Mesenchymal stem cell (in vitro differentiated cells and primary cell): ENCODE results near the gene TRIM37.
A peak's percentile ranks its signal among the peaks of the same experiment; 100 is the strongest.

Experiments
- DNase-seq: peaks from one replicate; pipeline ENCODE4 v3.0.0-alpha.2; 2013
- H2AFZ ChIP-seq: one replicate; pipeline ENCODE4 v1.6.1; 2013; ENCODE audit warnings: low read depth, mild to moderate bottlenecking, control low read depth, inconsistent platforms, low read length, moderate library complexity
- H2AK5ac ChIP-seq: 2 replicates; pipeline ENCODE4 v1.6.1; 2013; ENCODE audit warnings: low read length, moderate library complexity, mild to moderate bottlenecking, inconsistent platforms; ENCODE audit not compliant: severe bottlenecking
- H2BK120ac ChIP-seq: one replicate; pipeline ENCODE4 v1.6.1; 2013; ENCODE audit warnings: low read depth, mild to moderate bottlenecking, inconsistent platforms, low read length, moderate library complexity
- H2BK12ac ChIP-seq, 2 experiments: one replicate each; pipeline ENCODE4 v1.6.1; 2013; ENCODE audit warnings: inconsistent platforms in 2 of 2, low read length in 2 of 2, mild to moderate bottlenecking in 2 of 2, moderate library complexity in 2 of 2, control low read depth in 1 of 2
- H2BK15ac ChIP-seq: one replicate; pipeline ENCODE4 v1.6.1; 2013; ENCODE audit warnings: mild to moderate bottlenecking, low read depth, inconsistent platforms; ENCODE audit not compliant: poor library complexity, severe bottlenecking
- H2BK5ac ChIP-seq: 2 replicates; pipeline ENCODE4 v1.6.1; 2013; ENCODE audit warnings: low read depth, mild to moderate bottlenecking, low read length, control low read depth, inconsistent platforms; ENCODE audit not compliant: poor library complexity, severe bottlenecking
- H3K14ac ChIP-seq, 2 experiments: one replicate each; pipeline ENCODE4 v1.6.1; 2013; ENCODE audit warnings: inconsistent platforms in 2 of 2, low read length in 2 of 2, control low read depth in 1 of 2, mild to moderate bottlenecking in 1 of 2, moderate library complexity in 1 of 2
- H3K18ac ChIP-seq, 2 experiments: one replicate each; pipeline ENCODE4 v1.6.1; 2013; ENCODE audit warnings: inconsistent platforms in 2 of 2, low read length in 2 of 2, control low read depth in 1 of 2, low read depth in 1 of 2, mild to moderate bottlenecking in 1 of 2
- H3K23ac ChIP-seq, 2 experiments: one replicate each; pipeline ENCODE4 v1.6.1; 2013; ENCODE audit warnings: inconsistent platforms in 2 of 2, low read length in 2 of 2, mild to moderate bottlenecking in 2 of 2, moderate library complexity in 2 of 2, control low read depth in 1 of 2
- H3K27ac ChIP-seq: 2 replicates; pipeline ENCODE4 v1.5.1; 2013; ENCODE audit warnings: mild to moderate bottlenecking, moderate library complexity, low read length, control low read depth, inconsistent platforms; ENCODE audit not compliant: poor library complexity, severe bottlenecking
- H3K27me3 ChIP-seq, 2 experiments: 2 replicates each; pipeline versions ENCODE4 v1.6.1 to v1.7.0; 2013; ENCODE audit warnings: low read length in 2 of 2, mild to moderate bottlenecking in 2 of 2, moderate library complexity in 2 of 2, control low read depth in 1 of 2, inconsistent platforms in 1 of 2; ENCODE audit not compliant: control insufficient read depth in 1 of 2, insufficient read depth in 1 of 2
- H3K36me3 ChIP-seq, 2 experiments: 2 replicates each; pipeline versions ENCODE4 v1.6.1 to v1.7.0; 2013; ENCODE audit warnings: low read length in 2 of 2, control low read depth in 1 of 2, inconsistent platforms in 1 of 2, low read depth in 1 of 2, mild to moderate bottlenecking in 1 of 2; ENCODE audit not compliant: insufficient read depth in 2 of 2, control insufficient read depth in 1 of 2
- H3K4ac ChIP-seq, 2 experiments: one replicate each; pipeline ENCODE4 v1.6.1; 2013; ENCODE audit warnings: inconsistent platforms in 2 of 2, low read length in 2 of 2, mild to moderate bottlenecking in 2 of 2, moderate library complexity in 2 of 2, control low read depth in 1 of 2, low read depth in 1 of 2
- H3K4me1 ChIP-seq: 2 replicates; pipeline ENCODE4 v1.6.1; 2013; ENCODE audit warnings: low read depth, low read length, control low read depth; ENCODE audit not compliant: control insufficient read depth, insufficient read depth
- H3K4me2 ChIP-seq: 2 replicates; pipeline ENCODE4 v1.6.1; 2013; ENCODE audit warnings: low read length, mild to moderate bottlenecking, inconsistent platforms; ENCODE audit not compliant: poor library complexity, severe bottlenecking
- H3K4me3 ChIP-seq, 2 experiments: 2 replicates each; pipeline versions ENCODE4 v1.5.1 to v1.7.0; 2013; ENCODE audit warnings: low read length in 2 of 2, mild to moderate bottlenecking in 2 of 2, control low read depth in 1 of 2, low read depth in 1 of 2; ENCODE audit not compliant: insufficient read depth in 1 of 2
- H3K79me1 ChIP-seq: replicated peaks from 2 replicates; pipeline ENCODE4 v1.6.1; 2013; ENCODE audit warnings: mild to moderate bottlenecking, control low read depth, low read length, inconsistent platforms; ENCODE audit not compliant: poor library complexity, severe bottlenecking
- H3K9ac ChIP-seq: 2 replicates; pipeline ENCODE4 v1.7.0; 2013; ENCODE audit warnings: mild to moderate bottlenecking, low read length, moderate library complexity
- H3K9me3 ChIP-seq: 2 replicates; pipeline ENCODE4 v1.7.0; 2013; ENCODE audit warnings: mild to moderate bottlenecking, low read length; ENCODE audit not compliant: control insufficient read depth
- H4K8ac ChIP-seq: one replicate; pipeline ENCODE4 v1.6.1; 2013; ENCODE audit warnings: inconsistent platforms, mild to moderate bottlenecking, low read length, moderate library complexity
- H4K91ac ChIP-seq: one replicate; pipeline ENCODE4 v1.6.1; 2013; ENCODE audit warnings: mild to moderate bottlenecking, low read length, inconsistent platforms
- WGBS: methylation state at CpG from one replicate; pipeline ENCODE4 v1.1.7; 2013; ENCODE audit warnings: mixed read lengths; 5-methylcytosine and 5-hydroxymethylcytosine counted together

Gene TRIM37

GRCh38 chr17:59030811-59031210 is 75.9 kb downstream of the TRIM37 start:
- no peak overlapping the region for H3K14ac ChIP-seq
- H2BK15ac ChIP-seq = no peak overlapping the region
- H3K4ac ChIP-seq = no peak overlapping the region
- WGBS = 100% methylated on average over 1 of the region's 1 CpG
- no peaks in the 10 kb centered on the region for H3K4me1 ChIP-seq
- no peak overlapping the region for H3K23ac ChIP-seq
- no peak for DNase-seq
- no peak overlapping the region for H2BK12ac ChIP-seq
- no peaks in the 10 kb centered on the region for H3K9me3 ChIP-seq
- no peak overlapping the region for H2BK5ac ChIP-seq
- no peak overlapping the region for H4K8ac ChIP-seq
- H3K27ac ChIP-seq = no peak overlapping the region
- H2BK120ac ChIP-seq = no peak overlapping the region
- H3K4me2 ChIP-seq = no peak overlapping the region
- no peak overlapping the region for H2AFZ ChIP-seq
- H3K79me1 ChIP-seq = peaks cover 6% of the 10 kb centered on the region
- H3K18ac ChIP-seq = no peak overlapping the region
- no peak overlapping the region for H4K91ac ChIP-seq
- no peak overlapping the region for H2AK5ac ChIP-seq
- H3K4me3 ChIP-seq = no peak overlapping the region
- no peak overlapping the region for H3K9ac ChIP-seq
- H3K36me3 ChIP-seq = peaks cover 15 to 53% of the 10 kb centered on the region in 2 experiments
- no peaks in the 10 kb centered on the region for H3K27me3 ChIP-seq

- Histone ChIP-seq H4K91ac (no peak overlapping the region), H3K36me3 (peaks cover 4 to 45% of the 10 kb centered on the region in 2 experiments), H2BK120ac (no peak overlapping the region), H2BK5ac (no peak overlapping the region), H2BK12ac (no peak overlapping the region), H3K79me1 (peaks cover 3% of the 10 kb centered on the region), H3K23ac (no peak overlapping the region), H3K4me1 (no peaks in the 10 kb centered on the region), H3K27ac (no peak overlapping the region), H3K9me3 (no peaks in the 10 kb centered on the region), H3K4me2 (no peak overlapping the region), H2BK15ac (no peak overlapping the region), H3K4ac (no peak overlapping the region), H3K4me3 (no peak overlapping the region), H3K14ac (no peak overlapping the region), H3K27me3 (no peaks in the 10 kb centered on the region), H3K9ac (no peak overlapping the region), H4K8ac (no peak overlapping the region), H2AK5ac (no peak overlapping the region), H3K18ac (no peak overlapping the region), H2AFZ (no peak overlapping the region)
- 98% methylated on average over 5 of the region's 6 CpGs for WGBS
- DNase-seq = no peak
Observed at GRCh38 chr17:59028328-59028727, 78.4 kb downstream of the TRIM37 start.

DNA sequence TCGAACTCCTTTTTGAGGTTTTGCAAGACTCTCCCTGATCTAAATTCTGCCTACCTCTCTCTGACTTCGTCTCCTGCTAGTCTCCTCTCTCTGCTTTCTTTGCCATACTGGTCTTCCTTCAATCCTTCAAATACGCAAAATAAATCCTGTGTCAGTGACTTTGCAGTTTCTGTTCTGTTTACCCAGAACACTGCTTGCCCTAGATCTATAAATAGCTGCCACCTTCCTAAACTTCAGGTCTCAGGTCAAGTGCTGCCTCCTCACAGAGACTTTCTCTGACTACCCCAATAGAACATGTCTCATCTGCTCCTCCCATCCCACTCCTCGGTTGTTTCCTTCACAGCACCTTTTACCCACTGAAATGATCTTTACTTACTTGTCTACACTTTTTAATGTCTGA is 78.9 kb downstream of the TRIM37 start:
- Histone ChIP-seq H2BK120ac (no peak overlapping the region), H3K9ac (no peak overlapping the region), H2AFZ (no peak overlapping the region), H2BK15ac (no peak overlapping the region), H3K4me2 (no peak overlapping the region), H3K4me3 (no peak overlapping the region), H2BK12ac (no peak overlapping the region), H3K18ac (peak overlapping the region in 1 of 2 experiments; percentile 2), H3K4ac (no peak overlapping the region), H3K27ac (no peak overlapping the region), H3K4me1 (no peaks in the 10 kb centered on the region), H3K79me1 (peaks cover 3% of the 10 kb centered on the region), H3K23ac (no peak overlapping the region), H2AK5ac (no peak overlapping the region), H4K8ac (no peak overlapping the region), H4K91ac (no peak overlapping the region), H3K27me3 (no peaks in the 10 kb centered on the region), H3K14ac (no peak overlapping the region), H3K36me3 (peaks cover 3 to 39% of the 10 kb centered on the region in 2 experiments), H2BK5ac (no peak overlapping the region), H3K9me3 (no peaks in the 10 kb centered on the region)
- 77% methylated on average over 4 of the region's 4 CpGs for WGBS
- peak; percentile 16 for DNase-seq

- H3K18ac ChIP-seq = no peak overlapping the region
- no peak overlapping the region for H3K9ac ChIP-seq
- H3K27me3 ChIP-seq = no peaks in the 10 kb centered on the region
- H3K4me2 ChIP-seq = no peak overlapping the region
- H3K14ac ChIP-seq = no peak overlapping the region
- H2BK12ac ChIP-seq = no peak overlapping the region
- no peaks in the 10 kb centered on the region for H3K4me1 ChIP-seq
- H2BK15ac ChIP-seq = no peak overlapping the region
- no peak overlapping the region for H2BK120ac ChIP-seq
- H3K4me3 ChIP-seq = no peak overlapping the region
- no peak overlapping the region for H2AFZ ChIP-seq
- H3K9me3 ChIP-seq = no peaks in the 10 kb centered on the region
- H3K27ac ChIP-seq = no peak overlapping the region
- H3K79me1 ChIP-seq = peaks cover 3% of the 10 kb centered on the region
- no peak overlapping the region for H3K23ac ChIP-seq
- peaks cover 3 to 29% of the 10 kb centered on the region in 2 experiments for H3K36me3 ChIP-seq
- no peak overlapping the region for H2AK5ac ChIP-seq
- H4K8ac ChIP-seq = no peak overlapping the region
- no peak overlapping the region for H3K4ac ChIP-seq
- DNase-seq = no peak
- H2BK5ac ChIP-seq = no peak overlapping the region
- 100% methylated on average over 1 of the region's 1 CpG for WGBS
- H4K91ac ChIP-seq = no peak overlapping the region
Observed at GRCh38 chr17:59026176-59026939, 80.3 kb downstream of the TRIM37 start.
